ENCODE results near the gene USP35.

DNA sequence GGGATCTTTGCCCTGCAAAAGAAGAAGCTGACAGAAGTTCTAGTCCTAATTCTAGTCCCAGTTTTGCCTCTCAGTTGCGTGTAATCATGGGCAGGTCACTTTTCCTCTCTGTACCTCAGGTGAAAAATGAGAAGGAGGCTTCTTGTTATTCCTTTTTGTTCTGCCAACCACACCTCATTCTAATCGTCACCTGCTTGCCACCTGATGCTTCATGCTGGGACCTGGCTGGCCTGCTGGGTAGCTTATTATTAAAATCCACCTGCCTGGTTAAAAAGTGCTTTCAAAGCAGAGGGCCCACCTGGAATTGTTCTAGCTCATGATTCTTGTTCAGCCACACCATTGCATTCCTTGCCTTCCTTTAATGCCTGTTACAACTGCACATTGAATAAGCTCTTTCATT, 40.9 kb upstream of the USP35 start:
- TF ChIP-seq, protein P1, sequence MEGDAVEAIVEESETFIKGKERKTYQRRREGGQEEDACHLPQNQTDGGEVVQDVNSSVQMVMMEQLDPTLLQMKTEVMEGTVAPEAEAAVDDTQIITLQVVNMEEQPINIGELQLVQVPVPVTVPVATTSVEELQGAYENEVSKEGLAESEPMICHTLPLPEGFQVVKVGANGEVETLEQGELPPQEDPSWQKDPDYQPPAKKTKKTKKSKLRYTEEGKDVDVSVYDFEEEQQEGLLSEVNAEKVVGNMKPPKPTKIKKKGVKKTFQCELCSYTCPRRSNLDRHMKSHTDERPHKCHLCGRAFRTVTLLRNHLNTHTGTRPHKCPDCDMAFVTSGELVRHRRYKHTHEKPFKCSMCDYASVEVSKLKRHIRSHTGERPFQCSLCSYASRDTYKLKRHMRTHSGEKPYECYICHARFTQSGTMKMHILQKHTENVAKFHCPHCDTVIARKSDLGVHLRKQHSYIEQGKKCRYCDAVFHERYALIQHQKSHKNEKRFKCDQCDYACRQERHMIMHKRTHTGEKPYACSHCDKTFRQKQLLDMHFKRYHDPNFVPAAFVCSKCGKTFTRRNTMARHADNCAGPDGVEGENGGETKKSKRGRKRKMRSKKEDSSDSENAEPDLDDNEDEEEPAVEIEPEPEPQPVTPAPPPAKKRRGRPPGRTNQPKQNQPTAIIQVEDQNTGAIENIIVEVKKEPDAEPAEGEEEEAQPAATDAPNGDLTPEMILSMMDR (conservative IDR thresholded peaks at IDR 0.05; ENCODE audit: low read length): no peak
- TF ChIP-seq EZH2phosphoT487 (IDR thresholded peaks at IDR 0.05; ENCODE audit: borderline replicate concordance): no peak
